ENCODE results near the gene EFEMP1.
"Not testable (repeated sequence)": the region's sequence is repeated elsewhere in the genome, so short reads cannot be mapped to it uniquely, and the experiment has no call there.

Gene EFEMP1

DNA sequence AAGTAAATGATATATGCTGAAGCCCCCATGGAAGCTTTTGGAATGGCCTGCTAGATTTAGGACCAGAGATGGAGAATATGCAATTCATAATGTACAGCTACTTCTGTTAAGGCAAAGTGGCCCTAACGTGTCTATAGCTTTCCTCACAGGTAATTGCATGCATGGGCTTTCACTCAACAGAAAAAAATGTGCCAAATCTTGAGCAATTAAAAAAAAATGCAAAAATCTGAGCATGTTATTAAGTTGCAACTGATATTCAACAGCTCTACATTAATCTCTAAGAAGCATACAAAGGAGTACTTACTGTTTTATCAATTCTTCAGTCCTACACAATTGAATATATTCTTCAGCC lies 79.6 kb downstream of the EFEMP1 start:
- no peak overlapping the region for H3K27ac ChIP-seq
- H4K20me1 ChIP-seq, result no peaks in the 10 kb centered on the region
- no peak overlapping the region for H3K4me2 ChIP-seq
- no peak for TF ChIP-seq Cebpa-rat (IDR thresholded peaks at IDR 0.05)
- H3K36me3 ChIP-seq, result no peaks in the 10 kb centered on the region
- H3K4me3 ChIP-seq, result no peak overlapping the region
- peaks cover 32% of the 10 kb centered on the region for H3K4me1 ChIP-seq
- H3K9ac ChIP-seq, result no peak overlapping the region
- H3K27me3 ChIP-seq, result no peaks in the 10 kb centered on the region
- H3K9me3 ChIP-seq, result peaks cover 18% of the 10 kb centered on the region

DNA sequence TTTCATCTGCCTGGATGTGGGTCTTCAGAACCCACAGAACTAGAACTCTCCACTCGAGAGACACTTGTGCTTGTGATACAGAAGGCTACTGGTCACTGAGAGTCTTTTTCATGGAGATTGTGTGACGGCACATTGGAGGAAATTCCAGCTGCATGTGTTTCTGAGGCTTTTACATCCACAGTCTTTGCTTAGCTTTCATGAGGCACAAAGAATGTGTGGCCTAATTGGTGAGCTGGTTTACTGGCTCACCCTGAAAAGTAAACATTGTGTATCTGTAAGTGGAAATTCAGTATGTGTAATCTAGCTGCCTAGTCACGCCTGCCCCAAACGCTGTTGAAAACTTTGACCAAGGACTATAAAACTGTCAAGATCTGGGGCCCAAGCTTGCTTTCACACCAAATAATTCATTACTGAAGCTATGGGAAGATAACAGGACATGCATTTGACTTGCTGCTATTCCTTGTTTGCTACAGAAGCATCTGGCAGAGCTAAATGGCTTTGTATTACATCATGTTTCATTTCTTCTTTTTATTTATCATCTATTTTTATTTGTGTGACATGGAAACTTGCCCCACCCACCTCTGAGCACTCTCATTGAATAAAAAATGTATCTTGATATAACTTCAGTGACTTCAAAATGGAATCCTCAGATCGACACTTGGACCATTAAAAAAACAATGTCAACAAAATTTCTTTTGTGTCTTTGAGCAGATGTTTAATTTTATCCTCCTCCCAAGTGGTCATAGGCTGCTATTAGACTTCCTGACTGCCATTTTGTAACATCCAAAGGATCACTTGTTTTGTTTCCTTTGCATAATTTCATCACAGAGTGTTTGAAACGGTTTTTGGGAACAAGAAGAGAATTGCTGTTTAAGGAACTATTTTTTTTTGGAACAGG lies 80.2 kb downstream of the EFEMP1 start:
- H4K20me1 ChIP-seq, result no peaks in the 10 kb centered on the region
- no peaks in the 10 kb centered on the region for H3K27me3 ChIP-seq
- peaks cover 18% of the 10 kb centered on the region for H3K9me3 ChIP-seq
- H3K4me1 ChIP-seq, result peaks cover 26% of the 10 kb centered on the region
- no peak overlapping the region for H3K27ac ChIP-seq
- H3K4me2 ChIP-seq, result no peak overlapping the region
- no peaks in the 10 kb centered on the region for H3K36me3 ChIP-seq
- no peak for TF ChIP-seq Cebpa-rat (IDR thresholded peaks at IDR 0.05)
- no peak overlapping the region for H3K4me3 ChIP-seq
- H3K9ac ChIP-seq, result no peak overlapping the region

DNA sequence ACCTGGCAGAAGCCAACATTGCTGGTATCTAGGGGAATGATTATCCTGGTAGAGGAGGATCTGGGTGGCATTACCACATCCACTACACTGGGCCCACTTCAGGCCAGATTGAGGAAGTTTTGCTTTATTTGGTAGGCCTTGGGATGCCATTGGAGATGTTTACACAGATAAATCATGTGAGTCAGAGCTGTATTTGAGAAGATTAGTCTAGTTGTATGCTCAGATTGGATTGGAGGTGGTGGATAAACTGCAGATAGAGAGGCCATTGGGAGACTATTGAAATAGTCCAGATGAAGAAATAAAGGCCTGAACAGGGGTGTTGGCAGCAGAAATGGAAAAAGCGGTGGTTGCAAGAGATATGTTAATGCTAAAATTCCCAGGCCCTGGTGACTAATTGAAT lies 81.5 kb downstream of the EFEMP1 start:
- H3K4me2 ChIP-seq, result no peak overlapping the region
- H3K9ac ChIP-seq, result no peak overlapping the region
- no peaks in the 10 kb centered on the region for H3K27me3 ChIP-seq
- peaks cover 19% of the 10 kb centered on the region; the same call in 1 of the 2 replicates for H3K4me1 ChIP-seq
- no peaks in the 10 kb centered on the region for H3K36me3 ChIP-seq
- H3K4me3 ChIP-seq, result no peak overlapping the region
- peaks cover 21% of the 10 kb centered on the region for H3K9me3 ChIP-seq
- no peak for TF ChIP-seq Cebpa-rat (IDR thresholded peaks at IDR 0.05)
- no peak overlapping the region for H3K27ac ChIP-seq
- H4K20me1 ChIP-seq, result no peaks in the 10 kb centered on the region

DNA sequence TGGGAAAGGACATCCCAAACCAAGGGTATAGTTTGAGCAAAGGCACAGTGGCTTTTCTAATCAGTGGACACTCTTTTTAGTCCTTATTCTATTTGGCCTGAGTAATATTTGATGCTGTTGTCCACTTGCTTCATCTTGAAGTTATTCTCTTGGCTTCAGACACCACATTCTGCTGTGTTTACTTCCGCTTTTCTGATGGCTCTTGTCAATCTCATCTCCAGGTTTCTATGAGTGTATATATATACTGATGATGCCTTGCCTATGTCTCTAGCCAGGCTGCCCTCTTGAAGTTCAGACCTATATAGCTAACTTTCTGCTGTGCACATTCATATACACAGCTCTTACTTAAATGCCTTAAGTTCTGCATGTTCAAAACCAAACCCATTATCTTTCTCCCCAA lies 83.1 kb downstream of the EFEMP1 start:
- Histone ChIP-seq H3K27me3 (no peaks in the 10 kb centered on the region), H4K20me1 (no peaks in the 10 kb centered on the region), H3K4me2 (peak overlapping the region; percentile 9; the same call in 1 of the 2 replicates), H3K9me3 (peaks cover 10% of the 10 kb centered on the region; the same call in 1 of the 2 replicates), H3K27ac (no peak overlapping the region), H3K4me3 (no peak overlapping the region), H3K9ac (no peak overlapping the region), H3K4me1 (peaks cover 19% of the 10 kb centered on the region; the same call in 1 of the 2 replicates), H3K36me3 (no peaks in the 10 kb centered on the region)
- TF ChIP-seq Cebpa-rat (IDR thresholded peaks at IDR 0.05), result no peak

DNA sequence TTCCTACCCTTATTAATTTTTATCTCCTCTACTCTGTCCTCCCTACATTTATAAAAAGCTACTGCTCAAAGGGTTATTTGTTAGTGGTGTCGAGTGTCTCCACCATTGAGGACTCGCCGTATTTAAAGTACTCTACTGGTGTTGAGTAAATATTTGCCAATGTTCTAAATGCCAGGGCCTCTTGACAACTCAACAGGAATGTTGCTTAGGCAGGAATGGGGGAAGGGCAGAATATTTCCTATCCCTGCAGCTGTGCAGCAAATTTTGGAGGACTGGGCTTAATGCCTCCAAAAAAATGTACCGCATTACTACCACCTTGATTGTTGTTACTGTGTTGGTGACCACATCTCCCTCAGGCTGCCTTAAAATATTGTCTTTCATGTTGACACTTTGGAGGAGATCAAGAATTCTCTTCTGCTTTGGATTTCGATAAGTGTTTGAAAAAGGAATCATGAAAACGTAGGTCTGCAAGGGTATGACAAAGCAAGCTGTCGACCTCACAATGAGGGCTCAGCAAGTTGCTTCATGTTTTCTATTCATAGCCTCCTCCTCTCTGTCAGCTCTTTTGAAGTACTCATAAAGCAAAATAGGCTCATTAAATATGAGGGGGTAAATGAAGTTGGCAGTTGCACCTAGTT lies 84.3 kb downstream of the EFEMP1 start:
- no peaks in the 10 kb centered on the region for H4K20me1 ChIP-seq
- H3K9me3 ChIP-seq, result peaks cover 6% of the 10 kb centered on the region; the same call in 1 of the 2 replicates
- no peak overlapping the region for H3K9ac ChIP-seq
- no peaks in the 10 kb centered on the region for H3K36me3 ChIP-seq
- H3K27me3 ChIP-seq, result no peaks in the 10 kb centered on the region
- H3K4me1 ChIP-seq, result peaks cover 19% of the 10 kb centered on the region; the same call in 1 of the 2 replicates
- no peak overlapping the region for H3K4me3 ChIP-seq
- H3K4me2 ChIP-seq, result no peak overlapping the region
- TF ChIP-seq Cebpa-rat (IDR thresholded peaks at IDR 0.05), result no peak
- H3K27ac ChIP-seq, result no peak overlapping the region

DNA sequence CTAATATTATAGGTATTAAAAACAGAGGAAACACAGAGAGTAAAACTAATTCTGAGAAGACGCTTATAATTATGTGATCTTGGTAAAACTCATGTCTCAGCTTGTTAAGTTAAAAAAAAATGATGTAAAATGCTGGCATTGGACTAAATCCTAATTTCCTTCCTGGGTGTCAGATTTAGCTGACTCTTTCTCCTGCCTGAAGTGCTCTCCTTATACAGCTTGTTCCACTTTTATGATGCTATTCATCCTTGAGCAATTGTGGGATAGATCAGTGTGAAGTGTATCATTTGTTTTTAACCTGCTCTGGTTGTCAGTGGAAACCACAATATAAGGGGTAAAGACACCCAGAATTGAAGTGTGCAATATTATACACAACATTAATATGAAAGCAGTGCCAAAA lies 84.9 kb downstream of the EFEMP1 start:
- no peak overlapping the region for H3K4me3 ChIP-seq
- TF ChIP-seq Cebpa-rat (IDR thresholded peaks at IDR 0.05), result no peak
- no peaks in the 10 kb centered on the region for H4K20me1 ChIP-seq
- peaks cover 14% of the 10 kb centered on the region; the same call in 1 of the 2 replicates for H3K4me1 ChIP-seq
- H3K27me3 ChIP-seq, result no peaks in the 10 kb centered on the region
- H3K9ac ChIP-seq, result no peak overlapping the region
- peaks cover 6% of the 10 kb centered on the region; the same call in 1 of the 2 replicates for H3K9me3 ChIP-seq
- no peaks in the 10 kb centered on the region for H3K36me3 ChIP-seq
- H3K27ac ChIP-seq, result no peak overlapping the region
- H3K4me2 ChIP-seq, result no peak overlapping the region

DNA sequence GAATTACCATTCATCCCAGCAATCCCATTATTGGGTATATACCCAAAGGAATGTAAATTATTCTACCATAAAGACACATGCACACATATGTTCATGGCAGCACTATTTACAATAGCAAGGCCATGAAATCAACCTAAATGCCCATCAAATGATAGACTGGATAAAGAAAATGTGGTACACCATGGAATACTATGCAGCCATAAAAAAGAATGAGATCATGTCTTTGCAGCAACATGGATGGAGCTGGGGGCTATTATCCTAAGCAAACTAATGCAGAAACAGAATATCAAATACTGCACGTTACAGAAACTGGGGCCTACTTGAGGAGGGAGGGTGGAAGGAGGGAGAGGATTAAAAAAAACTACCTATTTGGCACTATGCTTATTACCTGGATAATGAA lies 85.5 kb downstream of the EFEMP1 start:
- not testable (repeated sequence) for H3K9me3 ChIP-seq, H3K36me3 ChIP-seq, H3K4me3 ChIP-seq, H3K4me1 ChIP-seq, H3K27ac ChIP-seq, H3K9ac ChIP-seq, H4K20me1 ChIP-seq, H3K27me3 ChIP-seq, H3K4me2 ChIP-seq

DNA sequence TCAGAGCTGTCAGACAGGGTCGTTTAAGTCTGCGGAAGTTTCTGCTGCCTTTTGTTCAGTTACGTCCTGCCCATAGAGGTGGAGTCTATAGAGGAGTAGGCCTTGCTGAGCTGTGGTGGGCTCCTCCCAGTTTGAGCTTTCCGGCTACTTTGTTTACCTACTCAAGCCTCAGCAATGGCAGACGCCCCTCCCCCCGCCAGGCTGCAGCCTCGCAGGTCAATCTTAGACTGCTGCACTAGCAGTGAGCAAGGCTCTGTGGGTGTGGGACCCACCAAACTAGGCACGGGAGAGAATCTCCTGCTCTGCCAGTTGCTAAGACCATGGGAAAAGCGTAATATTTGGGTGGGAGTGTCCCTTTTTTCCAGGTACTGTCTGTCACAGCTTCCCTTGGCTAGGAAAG lies 86.5 kb downstream of the EFEMP1 start:
- no peaks in the 10 kb centered on the region for H3K36me3 ChIP-seq
- TF ChIP-seq Cebpa-rat (IDR thresholded peaks at IDR 0.05), result no peak
- H3K4me1 ChIP-seq, result peaks cover 10% of the 10 kb centered on the region; the same call in 1 of the 2 replicates
- H3K27me3 ChIP-seq, result no peaks in the 10 kb centered on the region
- H3K4me3 ChIP-seq, result no peak overlapping the region
- no peak overlapping the region for H3K9ac ChIP-seq
- no peak overlapping the region for H3K4me2 ChIP-seq
- H3K27ac ChIP-seq, result no peak overlapping the region
- peaks cover 14% of the 10 kb centered on the region for H3K9me3 ChIP-seq
- H4K20me1 ChIP-seq, result no peaks in the 10 kb centered on the region

DNA sequence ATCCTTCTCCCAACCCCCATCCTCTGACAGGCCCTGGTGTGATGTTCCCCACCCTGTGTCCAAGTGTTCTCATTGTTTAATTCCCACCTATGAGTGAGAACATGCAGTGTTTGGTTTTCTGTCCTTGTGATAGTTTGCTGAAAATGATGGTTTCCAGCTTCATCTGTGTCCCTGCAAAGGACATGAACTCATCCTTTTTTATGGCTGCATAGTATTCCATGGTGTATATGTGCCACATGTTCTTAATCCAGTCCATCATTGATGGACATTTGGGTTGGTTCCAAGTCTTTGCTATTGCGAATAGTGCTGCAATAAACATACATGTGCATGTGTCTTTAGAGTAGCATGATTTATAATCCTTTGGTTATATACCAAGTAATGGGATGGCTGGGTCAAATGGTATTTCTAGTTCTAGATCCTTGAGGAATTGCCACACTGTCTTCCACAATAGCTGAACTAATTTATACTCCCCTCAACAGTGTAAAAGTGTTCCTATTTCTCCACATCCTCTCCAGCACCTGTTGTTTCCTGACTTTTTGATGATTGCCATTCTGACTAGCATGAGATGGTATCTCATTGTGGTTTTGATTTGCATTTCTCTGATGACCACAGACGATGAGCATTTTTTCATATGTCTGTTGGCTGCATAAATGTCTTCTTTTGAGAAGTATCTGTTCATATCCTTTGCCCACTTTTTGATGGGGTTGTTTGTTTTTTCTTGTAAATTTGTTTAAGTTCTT lies 91.7 kb downstream of the EFEMP1 start:
- H3K27me3 ChIP-seq, result not testable (repeated sequence)

DNA sequence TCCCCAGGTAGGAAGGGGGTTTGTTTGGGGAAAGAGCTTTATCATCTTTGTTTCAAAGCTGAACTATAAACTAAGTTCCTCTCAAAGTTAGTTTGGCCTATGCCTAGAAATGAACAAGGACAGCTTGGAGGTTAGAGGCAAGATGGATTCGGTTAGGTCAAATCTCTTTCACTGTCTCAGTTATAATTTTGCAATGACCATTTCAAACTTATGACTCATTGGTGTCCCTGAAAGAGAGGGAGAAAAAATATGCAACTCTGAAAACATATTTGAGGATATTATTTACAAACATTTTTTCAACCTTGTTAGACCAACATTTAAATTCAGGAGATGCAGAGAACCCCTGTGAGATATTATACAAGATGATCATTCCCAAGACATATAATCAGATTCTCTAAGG lies 95.7 kb downstream of the EFEMP1 start:
- H3K9me3 ChIP-seq, result peaks cover 19% of the 10 kb centered on the region
- no peaks in the 10 kb centered on the region for H3K27me3 ChIP-seq
- no peak for TF ChIP-seq Cebpa-rat (IDR thresholded peaks at IDR 0.05)
- no peak overlapping the region for H3K9ac ChIP-seq
- no peak overlapping the region for H3K27ac ChIP-seq
- H3K36me3 ChIP-seq, result no peaks in the 10 kb centered on the region
- H4K20me1 ChIP-seq, result no peaks in the 10 kb centered on the region
- no peak overlapping the region for H3K4me3 ChIP-seq
- H3K4me2 ChIP-seq, result no peak overlapping the region
- no peaks in the 10 kb centered on the region for H3K4me1 ChIP-seq

More for the DNA sequence above, 91.7 kb downstream of the EFEMP1 start:
- not testable (repeated sequence) for H3K27ac ChIP-seq, H3K36me3 ChIP-seq, H3K4me2 ChIP-seq, H3K4me1 ChIP-seq, H3K9me3 ChIP-seq, H3K9ac ChIP-seq, H3K4me3 ChIP-seq, H4K20me1 ChIP-seq

DNA sequence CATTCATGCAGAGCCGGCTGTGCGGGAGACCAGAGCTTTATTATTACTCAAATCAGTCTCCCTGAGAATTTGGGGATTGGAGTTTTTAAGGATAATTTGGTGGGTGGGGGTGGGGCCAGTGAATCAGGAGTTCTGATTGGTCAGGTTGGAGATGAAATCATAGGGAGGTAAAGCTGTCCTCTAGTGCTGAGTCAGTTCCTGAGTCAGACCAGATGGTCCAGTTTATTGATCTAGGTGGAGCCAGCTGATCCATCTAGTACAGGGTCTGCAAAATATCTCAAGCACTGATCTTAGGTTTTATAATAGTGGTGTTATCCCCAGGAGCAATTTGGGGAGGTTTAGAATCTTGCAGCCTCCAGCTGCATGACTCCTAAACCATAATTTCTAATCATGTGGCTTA lies 96.2 kb downstream of the EFEMP1 start:
- not testable (repeated sequence) for H3K36me3 ChIP-seq, H3K27me3 ChIP-seq, H3K4me3 ChIP-seq, H4K20me1 ChIP-seq, H3K4me1 ChIP-seq, H3K4me2 ChIP-seq, H3K27ac ChIP-seq, H3K9ac ChIP-seq
- peaks cover 16% of the 10 kb centered on the region for H3K9me3 ChIP-seq
